ENCODE data around the gene MACROD1. TPM values are rescaled to one million over a fixed set of nuclear protein-coding genes. Genes with fewer than 3 reads are reported as not detected.
A peak's percentile ranks its signal among the peaks of the same experiment; 100 is the strongest.

MACROD1 gene
- total and polyA plus RNA-seq, 10 donors: 5.1 to 20.3 (median 7.8) TPM

DNA sequence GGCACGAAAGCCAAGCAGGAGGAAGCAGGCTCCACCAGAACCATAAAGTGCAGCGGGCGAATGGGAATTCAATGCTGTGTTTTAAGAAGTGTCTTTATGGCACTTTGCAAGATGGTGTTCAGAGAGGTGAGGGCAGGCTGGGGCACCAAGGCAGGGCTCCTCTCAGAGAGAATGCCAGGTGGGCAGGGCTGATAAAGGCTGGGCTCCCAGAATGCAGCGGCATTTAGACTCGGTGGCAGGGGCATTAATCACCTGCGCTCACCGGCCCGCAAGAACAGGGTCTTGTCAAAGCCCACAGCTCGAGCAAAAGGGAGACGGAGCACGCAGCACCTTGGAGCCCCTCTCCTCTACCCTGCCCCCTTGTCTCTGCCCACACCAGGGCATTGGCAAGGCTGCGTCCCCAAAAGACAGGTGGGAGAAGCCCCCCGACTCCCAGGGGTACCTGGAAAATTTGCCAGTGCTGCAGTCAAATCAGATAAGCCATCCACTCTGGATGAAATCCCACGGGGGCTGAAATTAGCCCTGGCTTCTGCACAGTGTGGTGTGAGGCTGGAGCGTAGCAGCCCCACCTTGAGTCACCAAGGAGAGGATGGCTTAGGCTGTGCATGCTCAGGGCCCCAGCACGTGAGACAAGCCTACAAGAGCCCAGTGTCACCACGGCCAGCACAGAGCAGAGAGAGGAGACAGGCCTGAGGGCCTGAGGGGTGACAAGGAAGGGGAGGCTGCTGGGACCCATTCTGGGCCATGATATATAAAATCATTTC is 8.1 kb downstream of the MACROD1 start:
- no peaks in the 10 kb centered on the region for H3K36me3 ChIP-seq
- no peaks in the 10 kb centered on the region for H3K9me3 ChIP-seq
- H3K4me3 ChIP-seq: no peak overlapping the region
- intact Hi-C loops (cut with DNase I; ENCODE audit: low total_unique reads): no loop called here
- H3K27me3 ChIP-seq (replicated peaks in 1 of 7): no peaks in the 10 kb centered on the region
- TF ChIP-seq, protein P1, sequence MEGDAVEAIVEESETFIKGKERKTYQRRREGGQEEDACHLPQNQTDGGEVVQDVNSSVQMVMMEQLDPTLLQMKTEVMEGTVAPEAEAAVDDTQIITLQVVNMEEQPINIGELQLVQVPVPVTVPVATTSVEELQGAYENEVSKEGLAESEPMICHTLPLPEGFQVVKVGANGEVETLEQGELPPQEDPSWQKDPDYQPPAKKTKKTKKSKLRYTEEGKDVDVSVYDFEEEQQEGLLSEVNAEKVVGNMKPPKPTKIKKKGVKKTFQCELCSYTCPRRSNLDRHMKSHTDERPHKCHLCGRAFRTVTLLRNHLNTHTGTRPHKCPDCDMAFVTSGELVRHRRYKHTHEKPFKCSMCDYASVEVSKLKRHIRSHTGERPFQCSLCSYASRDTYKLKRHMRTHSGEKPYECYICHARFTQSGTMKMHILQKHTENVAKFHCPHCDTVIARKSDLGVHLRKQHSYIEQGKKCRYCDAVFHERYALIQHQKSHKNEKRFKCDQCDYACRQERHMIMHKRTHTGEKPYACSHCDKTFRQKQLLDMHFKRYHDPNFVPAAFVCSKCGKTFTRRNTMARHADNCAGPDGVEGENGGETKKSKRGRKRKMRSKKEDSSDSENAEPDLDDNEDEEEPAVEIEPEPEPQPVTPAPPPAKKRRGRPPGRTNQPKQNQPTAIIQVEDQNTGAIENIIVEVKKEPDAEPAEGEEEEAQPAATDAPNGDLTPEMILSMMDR (IDR thresholded peaks at IDR 0.05 in 8 of 11, conservative IDR thresholded peaks at IDR 0.05 in 3 of 11): no peak
- no peak for TF ChIP-seq POLR2AphosphoS5 (IDR thresholded peaks at IDR 0.05)
- no peak for TF ChIP-seq POLR2A (IDR thresholded peaks at IDR 0.05)
- peaks cover 6 to 17% (median 10%) of the 10 kb centered on the region in 6 donors for H3K4me1 ChIP-seq
- H3K27ac ChIP-seq: no peak overlapping the region
- DNase-seq: no peak
- 88 to 94% (median 92%) methylated on average over 15 to 17 of the region's 17 CpGs for WGBS, 5 donors

DNA sequence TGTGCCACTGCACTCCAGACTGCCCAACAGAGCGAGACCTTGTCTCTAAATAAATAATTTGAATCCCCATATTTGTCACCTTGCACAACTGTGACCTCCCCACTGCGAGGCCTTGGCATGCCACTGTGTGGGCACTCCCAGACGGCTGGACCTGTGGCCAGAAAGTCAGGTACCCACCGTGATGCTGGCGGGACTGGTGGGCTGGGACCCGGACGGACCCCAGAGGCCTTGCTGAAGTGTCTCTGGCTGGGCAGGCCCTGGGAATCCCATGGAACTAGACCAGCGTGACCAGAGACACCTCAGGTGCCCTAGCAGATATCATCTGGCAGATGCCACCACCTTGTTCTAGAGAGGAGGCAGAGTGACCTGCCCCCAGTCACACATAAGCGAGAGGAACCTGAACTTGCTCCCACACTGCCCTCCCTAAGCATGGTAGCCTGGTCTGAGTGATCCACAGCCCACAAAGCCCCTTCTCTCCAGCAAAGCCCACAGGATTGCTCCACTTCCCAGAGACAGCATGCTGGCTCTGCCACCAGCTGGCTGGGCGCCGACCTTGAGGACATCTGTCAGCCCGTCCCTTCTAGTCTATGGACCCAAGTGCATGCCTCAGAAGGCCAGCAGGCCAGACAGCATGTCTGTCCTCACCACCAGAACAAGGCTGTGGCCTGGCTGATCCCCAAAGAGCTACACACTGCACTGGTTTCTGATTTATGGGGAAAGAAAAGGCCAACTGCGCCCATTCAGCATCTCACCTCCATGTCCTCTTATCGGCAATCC is 9.5 kb downstream of the MACROD1 start:
- DNase-seq: peak; percentile 68
- H3K27ac ChIP-seq: no peak overlapping the region
- TF ChIP-seq, protein P1 (IDR thresholded peaks at IDR 0.05 in 8 of 11, conservative IDR thresholded peaks at IDR 0.05 in 3 of 11): no peak
- no peak for TF ChIP-seq POLR2AphosphoS5 (IDR thresholded peaks at IDR 0.05)
- no peak for TF ChIP-seq POLR2A (IDR thresholded peaks at IDR 0.05)
- no peaks in the 10 kb centered on the region for H3K9me3 ChIP-seq
- H3K27me3 ChIP-seq (replicated peaks in 1 of 7): no peaks in the 10 kb centered on the region
- peaks cover 9 to 25% (median 15%) of the 10 kb centered on the region in 6 donors for H3K4me1 ChIP-seq
- whole genome bisulfite sequencing, 5 donors: 82 to 95% (median 91%) methylated on average over 9 to 14 of the region's 14 CpGs
- intact Hi-C loops (cut with DNase I; ENCODE audit: low total_unique reads): no loop called here
- no peaks in the 10 kb centered on the region for H3K36me3 ChIP-seq
- H3K4me3 ChIP-seq: no peak overlapping the region

DNA sequence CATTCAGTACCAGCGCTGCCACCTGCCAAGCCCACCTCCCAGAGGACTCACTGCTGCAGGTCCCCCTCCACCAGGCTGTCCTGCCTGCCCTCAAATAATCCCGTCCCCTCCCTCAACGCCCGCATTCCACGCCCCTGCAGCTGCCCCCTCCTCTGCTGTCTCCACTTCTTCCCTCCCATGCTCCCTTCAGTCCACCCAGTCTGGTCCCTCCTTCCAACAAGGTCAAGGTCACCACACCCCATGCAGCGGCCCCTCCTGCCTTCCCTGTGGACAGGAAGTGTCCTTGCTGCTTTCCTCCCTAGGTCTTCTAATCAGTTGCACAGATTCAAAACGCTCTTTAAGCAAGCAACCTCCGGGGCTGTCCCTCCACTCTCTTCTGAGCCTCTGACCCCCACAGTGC is 12.1 kb downstream of the MACROD1 start:
- WGBS, 5 donors: 44 to 63% (median 52%) methylated on average over 8 of the region's 8 CpGs
- Histone ChIP-seq H3K9me3 (no peaks in the 10 kb centered on the region), H3K27me3 (replicated peaks in 1 of 7) (no peaks in the 10 kb centered on the region), H3K4me1 (peaks cover 10 to 48% (median 29%) of the 10 kb centered on the region in 6 donors), H3K36me3 (no peaks in the 10 kb centered on the region), H3K27ac (no peak overlapping the region), H3K4me3 (no peak overlapping the region)
- no peak for TF ChIP-seq POLR2AphosphoS5 (IDR thresholded peaks at IDR 0.05)
- TF ChIP-seq POLR2A (IDR thresholded peaks at IDR 0.05): no peak
- TF ChIP-seq, protein P1 (IDR thresholded peaks at IDR 0.05 in 8 of 11, conservative IDR thresholded peaks at IDR 0.05 in 3 of 11): no peak
- intact Hi-C loops (cut with DNase I; ENCODE audit: low total_unique reads): loop anchor here (5.0 kb wide), 1 partner anchor 387 kb away; the partner anchor contains the start of gene ZFTA
- peak; percentile 61 for DNase-seq

Measured in spleen (tissue), 11 donors.